Amygdala (tissue), 56 donors: Measurements from ENCODE around the gene KRT80.

Experiments used
- DNase-seq, 56 donors: peaks; one replicate each; lab custom pipeline; 2025; lab: John Stamatoyannopoulos, UW

Gene KRT80

DNA sequence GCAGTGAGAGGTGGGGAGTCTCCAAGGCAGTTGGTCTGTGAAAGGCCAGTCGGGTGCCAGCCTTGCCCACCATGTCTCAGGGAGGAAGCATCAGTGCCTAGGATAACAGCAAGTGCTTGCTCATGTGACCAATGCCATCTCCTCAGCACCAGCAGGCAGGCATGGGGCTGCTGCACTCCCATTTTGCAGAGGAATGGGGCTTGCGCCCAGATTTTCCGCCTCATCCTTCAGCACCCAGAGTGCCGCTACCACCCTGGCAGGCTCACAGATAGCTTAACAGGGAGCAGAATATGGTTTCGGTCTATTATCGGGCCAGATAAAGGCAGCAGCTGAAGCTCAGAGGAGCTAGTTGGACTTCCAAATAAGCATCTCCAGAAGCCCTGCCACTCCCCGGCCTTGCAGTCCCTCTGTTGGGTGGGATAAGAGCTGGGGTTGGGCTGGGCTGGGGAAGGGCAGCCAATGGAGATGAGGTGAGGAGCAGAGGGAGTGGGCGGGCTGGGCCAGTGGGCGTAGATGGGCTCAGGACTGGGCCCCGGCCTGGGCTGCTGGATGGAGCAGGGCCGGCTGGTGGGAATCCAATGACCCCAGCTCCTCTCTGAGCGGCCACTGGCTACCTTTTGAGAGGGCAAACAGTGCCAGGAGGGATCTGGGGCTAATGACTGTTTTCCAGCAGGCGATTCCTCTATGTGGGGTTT, 8.4 kb upstream of the KRT80 start:
- no peak for DNase-seq

DNA sequence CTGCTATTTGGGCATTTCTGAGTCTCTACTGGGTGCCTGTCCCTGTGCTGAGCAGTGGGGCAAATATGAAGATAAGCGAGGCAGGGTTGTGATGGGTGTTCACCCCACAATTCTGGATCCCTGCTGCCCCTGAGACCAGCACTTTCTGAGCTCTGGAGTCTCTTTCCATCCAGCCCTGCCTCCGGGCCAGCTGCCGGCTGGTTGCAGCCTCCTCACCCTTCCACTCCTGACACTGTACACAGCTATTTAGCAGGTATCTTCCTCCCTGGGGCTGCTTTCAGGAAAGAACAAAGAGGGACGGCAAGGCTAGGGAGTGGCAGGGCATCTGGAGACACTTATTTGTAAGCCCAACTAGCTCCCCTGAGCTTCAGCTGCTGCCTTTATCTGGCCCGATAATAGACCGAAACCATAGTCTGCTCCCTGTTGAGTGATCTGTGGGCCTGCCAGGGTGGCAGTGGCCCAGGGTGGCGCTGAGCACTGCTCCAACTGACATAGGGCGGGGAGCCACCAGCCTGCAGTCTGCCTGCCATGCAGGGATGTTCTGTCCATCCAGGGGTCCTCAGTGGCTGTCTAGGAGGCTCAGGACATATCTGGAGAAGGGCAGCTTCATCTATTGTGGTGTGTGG, 7.6 kb upstream of the KRT80 start:
- DNase-seq, result no peak

DNA sequence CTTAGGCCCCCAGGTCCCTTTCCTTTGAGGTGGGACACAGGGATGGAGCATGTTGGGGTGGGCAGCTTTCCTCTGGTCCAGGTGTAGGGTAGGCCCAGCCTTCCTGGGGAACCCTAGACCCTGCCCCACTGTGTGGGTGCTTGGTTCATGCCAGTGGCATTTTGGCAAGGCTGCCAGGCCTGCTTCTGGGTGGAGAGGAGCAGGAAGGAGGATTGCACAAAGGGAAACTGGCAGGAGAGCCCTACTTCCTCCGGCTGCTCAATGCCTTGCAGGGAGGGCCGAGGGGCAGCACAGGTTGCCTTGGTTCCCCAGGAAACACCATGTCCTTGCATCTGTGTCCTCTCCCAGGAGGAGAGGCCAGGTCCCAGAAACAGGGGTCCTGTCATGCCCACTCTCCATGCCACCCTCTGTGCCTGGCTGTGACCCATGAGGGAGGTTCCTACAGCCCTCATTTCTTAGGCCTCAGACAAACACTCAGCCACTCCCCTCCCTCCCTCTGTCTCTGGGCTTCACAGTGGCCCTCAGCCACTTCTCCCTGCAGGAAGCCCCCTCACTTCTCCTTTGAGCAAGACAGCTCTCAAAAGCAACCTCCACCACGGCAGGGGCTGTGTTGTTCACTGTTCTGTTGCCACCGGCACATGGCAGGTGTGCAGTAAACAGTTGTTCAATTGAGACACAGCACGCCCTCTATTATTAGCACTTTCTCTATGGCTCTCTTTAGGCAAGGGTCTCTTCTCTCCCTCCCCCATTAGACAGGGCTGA, 6.8 kb upstream of the KRT80 start:
- peak in 3 of 56 donors; percentile 13 to 17 (median 15) for DNase-seq

DNA sequence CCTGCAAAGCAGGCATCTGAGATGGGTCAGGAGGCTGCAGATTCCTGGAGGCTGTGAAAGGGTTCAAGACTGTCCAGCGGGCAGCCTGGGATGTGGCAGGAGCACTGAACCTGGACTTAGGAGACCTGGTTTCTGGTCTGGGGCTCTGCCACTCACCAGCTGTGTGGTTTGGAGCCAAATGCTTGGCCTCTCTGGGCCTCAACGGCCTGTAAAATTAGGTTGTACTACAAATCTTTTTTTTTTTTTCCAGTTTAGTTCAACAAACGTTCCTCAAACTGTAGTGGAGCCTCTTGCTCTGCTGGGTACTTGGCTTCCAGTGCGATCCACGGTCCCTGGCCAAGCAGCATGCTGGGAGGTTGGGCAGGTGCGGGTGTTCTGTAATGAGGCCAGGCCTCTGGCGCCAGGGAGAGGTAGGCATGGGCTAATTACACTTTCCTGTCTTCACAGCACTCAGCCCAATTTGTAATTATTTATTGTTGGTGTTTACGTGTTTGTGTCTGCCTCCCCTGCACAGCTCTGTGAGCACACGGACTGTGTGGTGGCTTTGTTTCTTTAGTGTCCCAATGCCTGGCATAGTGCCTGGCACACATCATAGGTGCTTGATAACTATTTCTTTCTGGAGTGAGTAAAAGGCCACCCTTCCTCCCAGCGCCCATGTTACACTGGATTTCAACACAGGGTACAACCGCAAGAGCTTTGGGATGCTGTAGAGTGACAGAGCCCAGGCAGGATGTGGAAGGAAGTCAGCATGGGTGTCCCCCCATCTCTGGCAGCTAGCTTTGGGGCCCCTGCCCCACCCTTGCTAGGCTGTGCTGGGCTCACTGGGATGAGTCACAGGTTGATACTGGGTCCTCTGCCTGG, 5.8 kb upstream of the KRT80 start:
- DNase-seq, result peak in 2 of 56 donors; percentile 11 to 18

DNA sequence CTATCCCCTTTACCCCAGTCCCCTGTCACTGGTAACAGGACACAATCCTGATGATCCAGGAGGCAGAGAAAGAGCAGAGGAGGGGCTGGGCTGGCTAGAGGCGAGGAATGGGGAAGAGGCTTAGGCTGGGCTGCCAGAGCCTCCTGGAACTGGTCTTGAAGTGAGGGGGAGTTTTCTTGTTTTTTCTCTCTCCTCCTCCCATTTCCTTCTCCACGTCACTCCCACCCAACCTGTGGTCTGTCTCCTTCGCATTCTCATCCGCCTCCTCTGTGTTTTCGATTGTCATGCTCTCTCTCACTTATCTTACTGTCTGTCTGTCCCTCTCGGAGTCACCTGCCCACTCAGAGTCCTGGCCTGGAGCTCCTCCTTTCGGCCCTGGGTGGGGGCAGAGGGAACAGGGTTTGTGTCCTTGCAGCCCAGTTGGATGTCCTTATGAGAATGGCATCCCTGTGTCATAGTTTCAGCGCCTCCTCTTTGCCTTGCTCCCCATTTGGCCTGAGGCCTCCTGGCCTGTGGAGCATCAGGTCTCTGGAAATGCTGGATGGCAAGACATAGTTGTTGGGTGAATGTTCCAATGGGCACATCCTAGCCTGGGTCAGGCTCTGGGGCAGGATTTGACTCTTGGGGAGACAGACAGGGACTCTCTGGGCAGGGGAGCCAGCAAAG, 3.4 kb upstream of the KRT80 start:
- no peak for DNase-seq

DNA sequence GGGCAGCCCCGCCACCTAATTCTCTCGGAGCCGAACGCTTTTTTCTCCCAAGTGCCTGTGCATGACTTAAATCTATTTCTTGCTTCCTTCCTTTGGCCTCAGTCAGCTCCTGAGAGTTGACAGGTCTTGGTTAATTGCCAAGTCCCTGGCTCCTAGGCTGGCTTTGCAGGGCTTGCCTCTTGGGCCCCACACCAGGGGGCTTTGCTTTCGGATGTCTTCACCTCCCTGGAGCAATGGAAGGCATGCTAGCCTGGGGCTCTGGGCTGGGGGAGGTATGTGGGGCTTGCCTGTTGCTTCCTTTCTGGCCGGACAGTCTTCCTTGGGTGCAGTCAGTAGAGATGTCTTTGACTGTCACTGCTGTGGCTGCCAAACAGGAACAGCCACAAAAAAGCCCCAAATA, 2.2 kb upstream of the KRT80 start:
- no peak for DNase-seq

DNA sequence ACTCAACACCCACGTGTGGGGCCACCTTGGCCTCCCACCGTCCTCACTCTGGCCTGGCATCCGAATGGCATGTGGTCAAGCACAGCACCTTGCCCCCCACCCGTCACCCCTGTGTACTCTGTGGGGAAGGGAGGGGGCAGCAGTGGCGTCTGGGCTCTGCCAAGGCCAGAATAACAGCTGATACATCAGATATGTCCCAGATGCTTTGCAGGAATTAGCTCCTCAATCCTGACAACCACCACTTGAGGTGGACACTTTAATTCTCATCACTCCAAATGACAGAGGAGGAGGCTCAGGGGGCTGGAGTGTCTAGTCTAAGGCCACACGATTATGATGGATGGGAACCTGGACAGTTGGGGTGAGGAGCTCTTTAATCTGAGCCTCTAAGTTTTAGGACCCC, 1.7 kb upstream of the KRT80 start:
- DNase-seq, result no peak

DNA sequence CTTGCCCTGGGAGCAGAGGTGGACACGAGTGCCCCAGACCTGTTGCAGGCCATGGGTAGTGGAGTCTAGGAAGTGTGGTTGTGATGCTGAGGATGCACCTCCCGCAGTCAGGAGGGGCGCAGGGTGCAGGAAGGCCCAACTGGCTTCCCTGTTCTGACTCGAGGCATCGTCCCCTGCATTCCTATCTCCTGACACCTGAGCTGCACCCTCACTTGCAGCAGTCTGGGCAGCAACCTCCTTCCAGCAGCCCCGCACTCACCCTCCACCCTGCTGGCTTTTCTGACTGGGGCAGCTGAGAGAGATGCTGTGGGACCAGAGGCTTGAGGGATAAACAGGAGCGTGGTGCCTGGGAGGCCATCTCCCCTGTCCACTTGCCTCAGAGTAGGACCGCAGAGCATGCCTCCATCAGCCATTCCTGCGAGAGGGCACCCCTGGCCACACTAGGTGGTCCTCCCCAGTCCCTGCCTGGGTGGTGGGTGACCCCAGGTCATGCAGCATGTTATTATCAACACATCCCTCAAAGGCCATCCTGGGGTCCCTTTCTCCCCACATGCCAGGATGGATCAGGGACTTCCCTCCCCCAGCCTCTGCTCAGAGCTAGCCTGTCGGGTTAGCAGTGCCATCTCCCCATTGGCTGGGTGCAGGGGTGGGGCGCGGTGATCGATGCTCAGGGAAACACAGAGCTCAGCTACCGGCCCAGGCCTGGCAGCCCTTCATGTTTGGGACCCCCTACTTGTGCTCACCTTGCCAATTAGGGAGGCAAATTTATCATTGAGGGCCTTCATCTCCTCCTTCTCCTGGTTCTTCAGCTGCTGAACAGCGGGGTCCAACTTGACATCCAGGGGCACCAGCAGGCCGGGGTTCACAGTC, 719 bp downstream of the KRT80 start:
- DNase-seq, result no peak

DNA sequence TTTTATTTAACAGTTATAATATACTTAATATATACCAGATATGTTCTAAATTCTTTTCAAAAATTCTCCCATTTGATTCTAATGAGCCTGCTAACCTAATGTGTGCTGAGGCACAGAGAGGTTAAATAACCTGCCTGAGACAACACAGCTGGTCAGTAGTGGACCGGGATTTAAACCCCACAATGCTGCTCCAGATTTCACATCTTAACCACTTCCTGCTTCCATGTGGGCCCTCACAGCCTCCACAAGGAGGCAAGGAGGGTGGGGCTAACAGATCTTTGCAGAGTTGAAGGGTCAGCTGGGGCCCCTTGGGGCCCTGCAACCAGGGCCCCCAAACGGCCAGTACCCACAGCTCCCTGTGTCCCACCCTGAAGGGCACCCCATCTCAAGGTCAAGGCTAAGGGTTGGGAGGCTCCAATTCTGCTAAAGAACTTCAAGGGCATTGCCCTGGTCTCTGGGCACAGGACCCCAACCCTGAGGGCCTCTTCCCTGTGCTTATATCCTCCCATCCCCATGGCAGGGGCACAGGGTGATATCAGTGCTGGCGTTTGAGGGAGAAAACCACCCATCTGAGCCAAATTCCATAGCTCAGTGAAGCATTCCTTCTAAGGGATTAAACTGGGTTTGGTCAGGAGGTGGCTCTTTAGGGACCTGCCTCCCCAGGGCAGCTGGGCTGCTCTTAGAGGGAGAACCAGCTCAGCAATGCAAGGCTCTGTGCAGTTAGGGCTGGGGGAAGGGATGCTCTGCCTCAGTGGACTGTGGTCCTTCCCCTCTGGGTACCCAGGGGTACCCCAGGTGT, 2.2 kb downstream of the KRT80 start:
- no peak for DNase-seq

DNA sequence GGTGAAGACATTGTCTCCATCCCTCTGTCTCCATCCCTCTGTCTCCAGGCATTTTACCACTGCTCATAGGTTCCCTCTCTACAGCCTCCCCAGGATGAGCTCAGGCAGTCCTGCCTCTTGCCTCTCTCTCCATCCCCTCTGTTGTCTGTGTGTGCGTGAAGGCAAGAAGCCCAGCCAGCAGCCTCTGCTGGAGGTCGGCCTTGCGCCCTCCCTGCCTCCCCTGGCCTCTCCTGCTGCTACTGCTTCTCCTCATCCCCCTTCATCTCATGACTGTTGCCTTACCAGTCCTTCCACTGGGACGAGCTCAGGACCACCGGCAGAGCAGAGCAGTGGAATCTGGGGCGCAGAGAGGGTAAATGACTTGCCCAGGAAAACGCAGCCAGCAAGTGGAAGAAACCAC, 3.2 kb downstream of the KRT80 start:
- DNase-seq, result no peak

DNA sequence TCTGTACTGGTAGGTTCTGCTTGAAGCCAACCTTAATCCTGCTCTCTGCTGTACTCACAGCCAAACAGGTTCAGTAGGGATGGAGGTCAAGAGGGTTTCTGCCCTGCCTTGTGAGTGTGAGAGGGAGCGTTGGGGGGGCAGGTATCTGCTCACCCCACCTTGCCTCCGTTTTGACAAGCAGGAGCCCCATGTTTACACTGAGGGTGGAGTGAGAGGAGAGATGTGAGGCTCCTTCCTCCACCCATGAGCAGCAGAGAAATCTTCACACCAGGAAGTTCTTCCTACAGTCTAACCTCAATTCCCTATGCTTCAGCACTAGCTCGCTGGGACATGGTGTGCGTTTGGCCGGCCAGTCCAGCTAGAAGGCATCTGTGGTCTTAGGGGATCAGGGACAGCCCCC, 4.2 kb downstream of the KRT80 start:
- no peak for DNase-seq

DNA sequence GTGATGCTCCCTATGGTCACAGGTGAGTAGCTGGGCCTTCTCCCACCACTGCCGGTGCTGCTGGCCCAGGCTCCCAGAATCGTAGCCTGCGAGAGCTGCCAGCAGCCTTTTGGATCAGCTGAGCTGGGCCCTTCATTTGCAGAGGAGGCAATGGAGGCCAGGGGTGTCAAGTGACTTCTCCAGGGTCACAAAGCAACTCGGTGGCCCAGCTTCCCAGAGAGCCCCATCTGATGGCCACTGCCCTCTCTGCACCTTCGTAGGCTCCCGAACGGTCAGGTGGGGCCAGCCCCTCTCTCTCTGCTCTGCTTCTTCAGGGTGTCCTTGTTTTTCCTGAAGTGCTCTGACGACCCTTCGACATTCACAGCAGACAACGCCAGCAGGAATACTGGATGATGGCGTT, 4.6 kb downstream of the KRT80 start:
- no peak for DNase-seq

DNA sequence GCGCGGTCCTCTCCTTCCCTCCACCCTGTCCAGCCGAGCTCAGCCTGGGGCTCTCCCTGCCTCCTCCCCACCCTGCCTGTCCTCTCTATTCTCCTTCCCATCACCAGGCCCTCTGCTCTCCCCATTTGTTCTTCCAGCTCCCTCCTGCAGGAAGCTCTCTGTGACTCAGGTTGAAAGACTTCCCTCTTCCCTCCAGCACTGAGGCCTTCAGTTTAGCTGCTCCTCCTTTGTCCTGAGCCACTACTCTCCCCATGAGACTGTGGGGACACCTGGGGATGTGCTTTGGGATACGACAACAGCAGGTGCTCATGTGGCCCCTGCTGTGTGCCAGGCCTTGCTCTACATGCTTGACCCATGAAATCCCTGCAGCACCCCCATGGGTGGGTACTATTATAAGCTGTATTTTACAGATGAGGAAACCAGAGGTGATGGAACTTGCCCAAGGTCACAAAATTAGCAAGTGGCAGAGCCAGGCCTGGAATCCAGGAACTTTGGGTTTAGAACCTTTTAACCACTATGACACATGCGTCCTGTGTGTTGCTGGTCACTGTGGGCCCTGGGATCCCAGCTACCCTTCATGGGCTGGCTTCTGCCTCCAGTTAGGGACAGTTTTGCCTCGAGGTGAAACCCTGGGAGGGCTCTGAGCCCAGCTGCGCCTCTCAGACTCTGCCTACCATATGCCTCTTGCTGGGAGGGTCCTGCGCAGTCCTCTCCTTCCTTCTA, 5.5 kb downstream of the KRT80 start:
- no peak for DNase-seq

DNA sequence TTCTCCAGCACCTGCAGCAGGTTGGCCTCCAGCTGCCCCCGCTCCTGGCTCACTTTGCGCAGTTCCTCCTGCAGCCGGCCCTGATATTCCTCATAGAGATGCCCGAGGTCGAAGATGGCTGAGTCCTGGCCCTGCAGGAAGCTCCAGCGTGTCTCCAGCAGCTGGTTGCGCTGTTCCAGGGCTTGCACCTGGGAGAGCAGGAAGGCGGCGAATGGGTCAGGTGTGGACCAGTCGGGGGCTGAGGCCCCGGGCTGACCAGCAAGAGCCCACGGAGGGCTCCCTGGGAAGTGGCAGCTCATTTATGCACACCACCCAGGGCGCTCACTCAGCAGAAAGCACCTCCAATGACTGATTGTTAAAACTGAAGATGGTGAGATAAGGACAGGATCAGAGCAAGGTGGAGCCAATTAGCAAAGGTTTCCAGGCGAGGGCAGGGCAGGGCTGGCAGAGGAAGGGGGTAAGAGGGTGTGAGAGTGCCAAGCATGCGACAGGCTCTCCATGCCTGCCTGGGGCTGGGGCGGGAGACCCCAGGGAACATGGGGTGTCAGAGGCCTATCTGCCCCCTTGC, 6.3 kb downstream of the KRT80 start:
- no peak for DNase-seq

DNA sequence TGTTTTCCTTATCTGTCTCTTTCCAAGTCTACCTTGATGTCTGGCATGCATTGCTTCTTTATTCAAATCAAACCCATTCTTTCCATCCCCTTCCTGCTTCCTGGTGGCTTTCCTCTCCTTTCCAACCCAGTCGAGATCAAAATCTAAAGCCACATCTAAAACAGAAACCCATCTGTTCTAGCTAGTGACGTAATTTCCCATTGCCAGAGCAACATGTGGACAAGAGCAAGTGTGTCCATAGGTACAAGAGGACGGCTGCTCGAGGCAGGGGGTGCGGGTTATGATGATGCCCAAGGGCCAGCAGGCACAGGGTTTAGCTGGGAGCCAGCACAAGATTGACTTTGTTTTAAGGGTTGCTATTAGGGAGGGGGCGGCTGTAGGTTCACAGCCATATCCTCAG, 7.0 kb downstream of the KRT80 start:
- no peak for DNase-seq

DNA sequence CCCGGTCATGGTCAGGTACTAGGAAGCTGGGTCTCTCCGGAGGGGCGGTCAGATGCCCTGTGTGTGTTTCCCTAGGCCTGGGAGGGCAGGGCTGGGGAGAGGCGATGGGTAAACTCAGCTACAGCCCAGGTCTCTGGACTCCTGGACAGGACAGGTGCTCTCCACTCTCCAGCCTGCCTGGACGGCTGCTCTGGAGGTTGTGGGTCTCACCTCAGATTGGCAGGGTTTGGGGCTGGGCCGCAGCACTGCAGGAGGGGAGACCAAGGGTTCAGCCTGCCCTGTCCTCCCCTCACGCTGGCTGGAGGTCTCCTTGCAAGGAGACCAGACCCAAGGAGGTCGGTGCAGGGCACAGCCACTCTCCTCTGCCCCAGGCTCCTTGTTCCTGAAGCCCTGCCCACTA, 7.8 kb downstream of the KRT80 start:
- DNase-seq, result no peak

DNA sequence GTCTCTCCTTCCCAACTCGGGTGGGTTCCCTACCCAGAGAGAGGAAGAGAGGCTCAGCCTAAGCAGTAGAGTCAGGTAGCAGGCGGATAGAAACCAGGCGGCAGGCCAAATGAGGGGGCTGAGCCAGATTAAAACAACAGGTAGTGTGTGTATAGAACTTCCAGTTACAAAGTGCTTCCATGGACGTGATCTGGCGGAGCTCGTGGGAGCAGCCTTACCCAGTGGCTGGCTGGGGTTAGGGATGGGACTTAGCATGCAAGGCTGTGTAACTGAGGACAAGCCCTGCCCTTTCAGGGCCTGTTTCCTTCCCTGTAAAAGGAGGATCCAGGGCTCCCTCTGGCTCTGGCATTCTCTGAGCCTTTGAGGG, 8.3 kb downstream of the KRT80 start:
- DNase-seq, result peak in 8 of 56 donors; percentile 9 to 42 (median 23)
